Mucosa of stomach (tissue), 1 donor: ENCODE measurements around the gene TLR6.

ENCODE experiments used
- H3K27me3 ChIP-seq: one replicate; pipeline ENCODE4 v1.7.0; 2013; ENCODE audit warnings: mild to moderate bottlenecking, low read length; ENCODE audit not compliant: control insufficient read depth, insufficient read depth
- H3K36me3 ChIP-seq: one replicate; pipeline ENCODE4 v1.7.0; 2013; ENCODE audit warnings: low read length; ENCODE audit not compliant: control insufficient read depth, insufficient read depth
- H3K4me1 ChIP-seq: one replicate; pipeline ENCODE4 v1.7.0; 2013; ENCODE audit warnings: mild to moderate bottlenecking, low read length; ENCODE audit not compliant: control insufficient read depth, insufficient read depth
- H3K4me3 ChIP-seq: one replicate; pipeline ENCODE4 v1.7.0; 2013; ENCODE audit warnings: low read length
- H3K9ac ChIP-seq: one replicate; pipeline ENCODE4 v1.7.0; 2013; ENCODE audit warnings: mild to moderate bottlenecking, low read length, moderate library complexity
- H3K9me3 ChIP-seq: one replicate; pipeline ENCODE4 v1.7.0; 2013; ENCODE audit warnings: mild to moderate bottlenecking, low read length, moderate library complexity; ENCODE audit not compliant: control insufficient read depth
- donor health status: Pancreatic carcinoma.

TLR6 gene

GRCh38 chr4:38794051-38794450 lies 62.6 kb downstream of the TLR6 start:
- Histone ChIP-seq H3K9ac (no peak overlapping the region), H3K36me3 (no peaks in the 10 kb centered on the region), H3K4me1 (no peaks in the 10 kb centered on the region), H3K27me3 (no peaks in the 10 kb centered on the region), H3K9me3 (no peaks in the 10 kb centered on the region), H3K4me3 (no peak overlapping the region)

GRCh38 chr4:38791010-38791409 lies 65.6 kb downstream of the TLR6 start:
- Histone ChIP-seq H3K36me3 (no peaks in the 10 kb centered on the region), H3K27me3 (no peaks in the 10 kb centered on the region), H3K9me3 (no peaks in the 10 kb centered on the region), H3K4me3 (no peak overlapping the region), H3K4me1 (peaks cover 7% of the 10 kb centered on the region), H3K9ac (no peak overlapping the region)

- H3K4me1 ChIP-seq: peaks cover 7% of the 10 kb centered on the region
- H3K36me3 ChIP-seq: no peaks in the 10 kb centered on the region
- no peak overlapping the region for H3K4me3 ChIP-seq
- no peaks in the 10 kb centered on the region for H3K27me3 ChIP-seq
- no peaks in the 10 kb centered on the region for H3K9me3 ChIP-seq
- no peak overlapping the region for H3K9ac ChIP-seq
Observed at GRCh38 chr4:38788317-38788716, 68.3 kb downstream of the TLR6 start.

- Histone ChIP-seq H3K36me3 (no peaks in the 10 kb centered on the region), H3K4me1 (peaks cover 7% of the 10 kb centered on the region), H3K4me3 (no peak overlapping the region), H3K9ac (no peak overlapping the region), H3K27me3 (no peaks in the 10 kb centered on the region), H3K9me3 (no peaks in the 10 kb centered on the region)
Observed at GRCh38 chr4:38787693-38788092, 68.9 kb downstream of the TLR6 start.

- Histone ChIP-seq H3K4me3 (no peak overlapping the region), H3K9ac (no peak overlapping the region), H3K4me1 (peaks cover 7% of the 10 kb centered on the region), H3K36me3 (no peaks in the 10 kb centered on the region), H3K9me3 (no peaks in the 10 kb centered on the region), H3K27me3 (no peaks in the 10 kb centered on the region)
Observed at GRCh38 chr4:38785901-38786402, 70.7 kb downstream of the TLR6 start.

GRCh38 chr4:38785041-38785790 lies 71.4 kb downstream of the TLR6 start:
- Histone ChIP-seq H3K9me3 (no peaks in the 10 kb centered on the region), H3K4me1 (peaks cover 7% of the 10 kb centered on the region)

GRCh38 chr4:38784141-38784540 lies 72.5 kb downstream of the TLR6 start:
- Histone ChIP-seq H3K4me3 (no peak overlapping the region), H3K27me3 (no peaks in the 10 kb centered on the region), H3K4me1 (peaks cover 7% of the 10 kb centered on the region), H3K9ac (no peak overlapping the region), H3K36me3 (no peaks in the 10 kb centered on the region), H3K9me3 (no peaks in the 10 kb centered on the region)

More at GRCh38 chr4:38785041-38785790, 71.4 kb downstream of the TLR6 start:
- no peaks in the 10 kb centered on the region for H3K36me3 ChIP-seq
- H3K9ac ChIP-seq: no peak overlapping the region
- no peaks in the 10 kb centered on the region for H3K27me3 ChIP-seq
- no peak overlapping the region for H3K4me3 ChIP-seq

GRCh38 chr4:38783109-38783460 lies 73.5 kb downstream of the TLR6 start:
- H3K4me3 ChIP-seq: no peak overlapping the region
- H3K27me3 ChIP-seq: no peaks in the 10 kb centered on the region
- peaks cover 12% of the 10 kb centered on the region for H3K4me1 ChIP-seq
- H3K9me3 ChIP-seq: no peaks in the 10 kb centered on the region
- no peaks in the 10 kb centered on the region for H3K36me3 ChIP-seq
- H3K9ac ChIP-seq: no peak overlapping the region

GRCh38 chr4:38782452-38783108 lies 74.0 kb downstream of the TLR6 start, which contains the start of gene TLR10:
TSS of gene TLR10 (minus strand) at chr4:38782990. CDS start at chr4:38775590, 7,400 bp downstream.
- no peaks in the 10 kb centered on the region for H3K27me3 ChIP-seq
- H3K9me3 ChIP-seq: no peaks in the 10 kb centered on the region
- H3K9ac ChIP-seq: no peak within 1 kb of the TSS
- no peak within 1 kb of the TSS for H3K4me3 ChIP-seq
- H3K4me1 ChIP-seq: peaks cover 7% of the 10 kb centered on the region
- H3K36me3 ChIP-seq: no peaks in the 10 kb centered on the region

GRCh38 chr4:38781854-38782261 lies 74.8 kb downstream of the TLR6 start:
- H3K27me3 ChIP-seq: no peaks in the 10 kb centered on the region
- H3K9ac ChIP-seq: no peak overlapping the region
- H3K4me1 ChIP-seq: peaks cover 6% of the 10 kb centered on the region
- H3K4me3 ChIP-seq: no peak overlapping the region
- no peaks in the 10 kb centered on the region for H3K36me3 ChIP-seq
- no peaks in the 10 kb centered on the region for H3K9me3 ChIP-seq

GRCh38 chr4:38780833-38781484 lies 75.7 kb downstream of the TLR6 start:
- Histone ChIP-seq H3K4me3 (no peak overlapping the region), H3K9me3 (no peaks in the 10 kb centered on the region), H3K36me3 (no peaks in the 10 kb centered on the region)

GRCh38 chr4:38779790-38780189 lies 76.8 kb downstream of the TLR6 start:
- H3K4me3 ChIP-seq: no peak overlapping the region
- no peak overlapping the region for H3K9ac ChIP-seq
- no peaks in the 10 kb centered on the region for H3K27me3 ChIP-seq
- no peaks in the 10 kb centered on the region for H3K9me3 ChIP-seq
- no peaks in the 10 kb centered on the region for H3K36me3 ChIP-seq
- H3K4me1 ChIP-seq: peaks cover 6% of the 10 kb centered on the region

More at GRCh38 chr4:38780833-38781484, 75.7 kb downstream of the TLR6 start:
- Histone ChIP-seq H3K4me1 (peaks cover 6% of the 10 kb centered on the region), H3K9ac (no peak overlapping the region), H3K27me3 (no peaks in the 10 kb centered on the region)
